ENCODE results near the gene GLRX5.
A peak's percentile ranks its signal among the peaks of the same experiment; 100 is the strongest.

Gene GLRX5

DNA sequence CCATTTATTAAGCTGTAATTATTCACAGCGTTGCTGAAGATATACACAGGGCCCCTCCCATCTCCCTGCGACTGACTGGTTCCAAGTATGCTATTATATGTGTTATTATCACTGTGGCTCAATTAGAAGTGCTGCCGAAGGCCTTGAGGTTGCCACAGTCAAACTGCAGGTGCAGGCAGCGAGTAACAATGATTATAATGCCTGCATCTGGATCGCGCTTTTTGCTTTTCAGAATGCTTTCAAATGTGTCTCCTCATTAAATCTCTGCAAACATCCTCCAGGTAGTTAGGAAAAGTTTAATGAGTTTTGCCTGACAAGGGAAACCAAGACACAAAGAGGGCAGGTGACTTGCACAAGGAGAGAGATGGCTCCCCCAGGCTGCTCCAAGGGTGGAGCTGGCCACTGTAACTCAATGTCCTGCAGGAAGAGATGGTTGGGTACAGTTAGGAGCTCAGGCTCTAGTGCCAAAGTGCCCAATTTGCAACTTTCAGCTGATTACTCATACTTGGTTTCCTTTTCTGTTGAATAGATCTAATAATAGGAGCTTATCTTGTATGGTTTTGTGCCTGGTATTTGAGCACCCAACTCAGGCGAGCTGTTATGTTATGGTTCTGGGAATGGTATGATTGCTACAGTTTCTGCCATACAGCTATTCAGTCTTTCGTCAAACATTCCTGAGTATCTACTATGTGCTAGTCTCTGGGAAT, 16.7 kb upstream of the GLRX5 start:
- no peak for DNase-seq (ENCODE audit: low read depth)

DNA sequence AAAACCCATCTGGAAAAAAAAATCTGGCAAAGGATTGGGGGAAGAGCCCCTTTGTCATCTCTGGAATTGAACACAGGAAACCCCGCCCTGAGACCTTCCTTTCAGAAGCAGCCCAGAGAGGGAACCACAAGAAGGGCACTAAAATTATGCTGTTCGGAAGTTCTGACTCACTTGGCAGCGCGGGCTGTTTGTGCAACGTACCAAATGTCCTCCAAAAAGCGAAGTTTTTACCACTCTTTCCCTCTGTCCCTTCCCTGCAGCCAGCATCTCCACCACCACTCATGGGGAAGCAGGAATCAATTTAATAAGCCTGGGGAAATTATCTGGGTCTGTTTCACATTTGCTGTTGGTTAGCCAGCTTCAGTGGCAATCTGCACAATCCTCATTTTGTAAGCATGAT, 15.2 kb upstream of the GLRX5 start:
- DNase-seq (ENCODE audit: low read depth), result peak; percentile 65

DNA sequence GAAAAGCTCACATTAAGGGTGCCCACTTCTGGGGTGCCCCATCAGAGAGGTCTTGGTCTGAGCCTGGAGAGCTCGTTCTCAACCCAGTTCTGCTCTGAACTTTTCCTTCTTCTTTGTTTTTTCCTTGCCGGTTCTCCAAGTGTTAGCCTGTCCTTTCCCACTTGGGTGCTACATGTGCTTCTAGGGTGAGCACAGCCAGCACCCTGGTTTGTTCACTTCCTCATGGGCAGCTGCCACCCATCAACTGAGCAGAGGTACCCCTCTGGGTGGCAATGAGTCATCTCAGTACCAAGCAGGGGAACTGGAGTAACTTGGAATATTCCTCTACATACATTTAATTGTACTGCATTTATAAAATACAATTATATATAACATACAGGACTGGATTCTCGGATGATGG, 14.5 kb upstream of the GLRX5 start:
- DNase-seq (ENCODE audit: low read depth), result no peak

DNA sequence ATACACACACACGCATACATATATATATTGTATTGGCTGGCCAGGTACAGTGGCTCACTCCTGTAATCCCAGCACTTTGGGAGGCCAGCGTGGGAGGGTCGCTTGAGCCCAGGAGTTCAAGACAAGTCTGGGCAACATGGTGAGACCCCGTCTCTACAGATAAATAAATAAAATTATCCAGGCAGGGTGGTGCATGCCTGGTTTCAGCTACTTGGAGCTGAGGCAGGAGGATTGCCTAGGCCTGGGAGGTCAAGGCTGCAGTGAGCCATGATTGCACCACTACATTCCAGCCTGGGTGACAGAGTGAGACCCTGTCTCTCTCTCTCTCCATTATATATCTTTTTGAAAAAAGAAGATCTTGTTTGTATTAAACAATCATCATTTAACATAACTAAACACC, 13.8 kb upstream of the GLRX5 start:
- no peak for DNase-seq (ENCODE audit: low read depth)

DNA sequence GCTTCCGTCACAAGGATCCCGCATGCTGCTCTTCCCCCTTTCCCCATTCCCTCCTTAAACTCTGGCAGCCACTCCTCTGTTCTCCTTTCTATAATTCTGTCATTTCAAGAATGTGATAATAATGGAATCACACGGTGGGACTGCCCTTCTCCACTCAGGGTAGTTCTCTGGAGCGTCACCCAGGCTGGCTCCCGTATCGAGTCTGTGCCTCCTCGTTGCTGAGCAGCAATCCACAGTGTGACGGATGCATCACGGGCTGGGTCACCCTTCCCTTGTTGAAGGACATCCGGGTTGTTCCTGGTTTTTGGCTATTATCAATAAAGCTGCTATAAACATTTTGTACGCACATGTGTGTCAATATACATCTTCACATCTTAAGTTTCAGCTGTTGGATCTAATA, 12.7 kb upstream of the GLRX5 start:
- no peak for DNase-seq (ENCODE audit: low read depth)

DNA sequence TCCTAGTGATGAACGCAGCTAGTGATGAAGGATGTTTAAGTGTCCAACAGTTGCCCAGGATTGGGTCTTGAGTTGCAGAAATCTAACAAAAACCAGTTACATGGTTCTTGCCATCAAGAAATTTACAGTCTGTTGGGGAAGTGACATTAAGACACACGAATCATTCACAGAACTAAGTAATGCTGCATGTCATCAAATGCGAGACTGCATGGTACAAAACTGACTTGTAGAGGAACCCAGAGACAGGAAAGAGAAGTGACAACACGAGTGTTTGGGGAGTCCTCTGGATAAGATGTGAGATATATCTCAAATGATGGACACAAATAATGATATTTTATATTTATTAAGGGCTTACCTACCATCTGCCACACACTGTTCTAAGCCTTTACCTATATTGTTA, 12.3 kb upstream of the GLRX5 start:
- no peak for DNase-seq (ENCODE audit: low read depth)

DNA sequence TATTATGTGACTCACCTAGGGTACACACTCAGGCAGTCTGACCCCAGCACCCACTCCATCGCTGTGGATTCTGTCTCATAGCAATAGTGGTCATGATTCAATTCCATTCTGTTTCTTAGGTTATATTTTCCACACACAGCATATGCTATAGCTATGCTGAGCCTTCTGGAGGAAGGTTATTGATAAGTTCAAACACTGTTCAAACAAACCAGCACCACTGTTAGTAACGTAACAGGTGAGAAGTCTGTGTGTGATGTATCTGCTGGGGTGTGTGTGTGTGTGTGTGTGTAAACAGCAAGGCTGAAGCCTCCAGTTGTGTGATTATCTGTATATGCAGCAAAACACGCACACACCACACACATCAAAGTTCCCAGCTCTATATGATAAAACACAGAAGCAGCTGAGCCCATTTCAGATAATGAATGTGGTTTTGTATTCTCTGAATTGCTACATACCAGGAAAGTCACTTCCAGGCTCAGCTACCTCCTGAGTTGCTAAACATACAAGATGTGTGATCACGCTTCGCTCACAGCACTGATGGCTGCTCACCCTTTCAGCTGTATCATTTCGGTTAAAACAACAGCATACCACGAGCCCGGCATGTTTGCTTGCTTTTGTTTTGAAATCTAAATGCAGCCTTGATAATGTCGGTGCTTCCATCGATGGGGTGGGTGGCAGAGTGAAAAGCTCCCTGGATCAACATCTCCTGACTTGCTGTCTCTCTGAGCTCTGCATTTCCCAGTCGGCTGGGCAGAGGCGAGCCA, 11.6 kb upstream of the GLRX5 start:
- DNase-seq (ENCODE audit: low read depth), result no peak

DNA sequence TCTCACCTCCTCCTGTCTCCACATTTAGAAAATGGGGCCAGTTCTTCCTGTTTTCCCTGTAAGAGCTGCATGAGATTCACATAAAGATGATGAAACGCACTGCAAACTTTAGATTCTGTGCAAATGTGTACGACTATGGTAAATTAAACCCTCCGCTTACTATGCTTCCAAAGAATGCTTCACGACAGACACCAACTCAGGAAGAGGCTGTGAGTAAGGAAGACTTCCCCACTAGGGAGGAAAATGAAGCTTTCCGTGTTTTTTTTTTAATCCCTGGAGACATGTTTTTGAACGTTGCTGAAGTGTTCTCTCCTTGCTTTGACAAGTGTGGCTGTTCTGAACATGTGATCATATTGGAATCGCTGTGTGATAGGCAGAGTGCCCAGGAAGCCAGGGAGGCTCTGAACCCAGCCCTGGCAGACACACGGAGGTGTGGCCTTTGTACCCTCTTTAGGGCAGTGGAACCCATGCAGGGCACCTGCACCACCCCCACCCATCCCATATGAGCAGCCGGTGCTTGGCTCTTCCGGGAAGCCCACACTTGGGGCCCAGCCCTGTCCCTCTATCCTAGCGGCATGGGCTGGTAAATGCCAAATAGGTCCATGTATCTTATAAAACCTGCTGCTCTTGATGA, 10.9 kb upstream of the GLRX5 start:
- no peak for DNase-seq (ENCODE audit: low read depth)

DNA sequence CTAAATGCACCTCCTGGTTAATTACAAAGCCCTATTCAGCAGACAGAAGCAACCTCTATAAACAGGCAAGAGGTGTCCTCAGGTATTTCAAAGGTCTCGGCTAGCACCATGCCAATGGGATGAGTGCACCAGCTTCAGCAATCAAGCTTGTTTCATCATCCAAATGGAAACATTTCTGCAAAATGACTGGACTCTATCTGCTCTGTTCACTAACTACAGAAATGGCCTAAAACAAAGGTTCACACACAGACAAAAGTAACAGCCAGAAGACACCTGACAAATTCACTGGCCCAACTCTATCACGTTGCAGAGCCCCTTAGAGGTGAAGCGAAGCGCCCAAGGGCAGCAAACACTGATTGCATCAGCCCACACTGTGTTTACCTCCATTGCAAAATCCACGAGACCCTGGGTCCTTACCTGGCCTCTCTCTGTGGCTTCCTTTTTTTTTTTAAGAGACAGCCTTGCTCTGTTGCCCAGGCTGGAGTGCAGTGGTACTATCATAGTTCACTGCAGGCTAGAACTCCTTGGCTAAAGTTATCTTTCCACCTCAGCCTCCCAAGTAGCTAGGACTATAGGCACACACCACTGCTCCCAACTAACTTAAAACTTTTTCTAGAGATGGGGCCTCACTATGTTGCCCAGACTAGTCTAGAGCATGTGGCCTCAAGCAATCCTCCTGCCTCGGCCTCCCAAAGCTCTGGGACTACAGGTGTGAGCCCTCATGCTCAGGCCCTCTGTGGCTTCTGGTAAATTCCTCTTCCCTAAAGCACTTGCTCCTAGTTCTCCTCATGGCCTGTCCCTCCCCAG, 9.9 kb upstream of the GLRX5 start:
- no peak for DNase-seq (ENCODE audit: low read depth)

DNA sequence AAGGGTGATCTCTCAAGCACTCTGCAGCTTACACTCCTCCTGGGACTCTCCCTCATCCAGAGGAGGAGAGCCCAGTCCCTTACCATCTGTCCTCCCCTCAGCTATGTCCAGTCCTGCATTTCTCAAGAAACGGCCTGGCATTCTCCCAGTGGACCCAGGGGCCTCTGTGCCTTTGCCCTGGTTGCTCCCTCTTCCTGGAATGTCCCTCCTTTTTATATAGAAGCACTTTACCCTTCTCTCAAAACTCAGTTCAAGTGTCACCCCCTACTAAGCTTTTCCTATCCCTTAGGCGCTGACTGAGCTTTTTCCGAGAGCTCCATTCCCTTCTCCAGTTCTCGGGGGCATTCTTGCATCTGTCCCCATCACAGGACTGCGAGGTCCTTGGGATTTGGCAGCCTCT, 8.9 kb upstream of the GLRX5 start:
- no peak for DNase-seq (ENCODE audit: low read depth)

DNA sequence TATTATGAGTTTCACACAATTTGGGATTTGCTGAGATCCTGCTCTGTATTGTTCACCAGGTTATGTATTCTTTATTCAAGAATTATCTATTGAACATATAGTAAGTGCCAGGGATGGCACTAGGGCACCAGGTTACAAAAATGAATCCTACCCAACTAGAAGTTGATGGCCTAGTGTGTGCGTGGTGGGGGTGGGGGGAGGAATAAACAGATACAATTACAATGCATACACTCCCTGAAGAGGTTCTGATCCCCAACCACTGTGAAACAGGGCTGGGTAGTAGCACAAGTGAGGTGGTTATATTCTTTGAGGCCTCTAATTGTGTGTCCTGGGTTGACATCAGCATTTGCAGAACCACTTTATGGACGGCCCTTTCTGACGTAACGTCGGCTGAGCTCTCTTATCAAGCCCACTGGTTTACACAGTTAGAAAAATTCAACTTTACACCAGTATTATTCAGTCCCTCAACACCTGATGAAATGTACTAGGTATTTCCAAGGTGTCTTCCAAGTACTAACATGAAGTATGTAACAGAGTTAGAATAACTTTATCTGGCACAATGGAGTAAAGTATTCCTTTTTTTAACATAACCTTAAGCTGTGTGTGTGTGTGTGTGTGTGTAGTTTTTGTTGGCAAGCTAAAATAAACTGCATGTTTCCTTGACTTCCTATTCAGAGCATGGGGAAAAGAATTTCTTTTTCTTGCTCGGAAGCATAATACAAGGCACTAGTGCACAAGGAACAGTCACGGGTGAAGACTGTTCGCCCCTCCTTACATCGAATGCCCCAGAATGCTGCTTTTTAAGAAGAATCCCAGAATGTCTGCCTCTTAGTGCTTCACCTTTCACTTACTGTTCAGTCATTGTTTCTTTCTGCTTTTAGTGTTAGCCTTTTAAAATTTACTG, 8.1 kb upstream of the GLRX5 start:
- DNase-seq (ENCODE audit: low read depth), result no peak

DNA sequence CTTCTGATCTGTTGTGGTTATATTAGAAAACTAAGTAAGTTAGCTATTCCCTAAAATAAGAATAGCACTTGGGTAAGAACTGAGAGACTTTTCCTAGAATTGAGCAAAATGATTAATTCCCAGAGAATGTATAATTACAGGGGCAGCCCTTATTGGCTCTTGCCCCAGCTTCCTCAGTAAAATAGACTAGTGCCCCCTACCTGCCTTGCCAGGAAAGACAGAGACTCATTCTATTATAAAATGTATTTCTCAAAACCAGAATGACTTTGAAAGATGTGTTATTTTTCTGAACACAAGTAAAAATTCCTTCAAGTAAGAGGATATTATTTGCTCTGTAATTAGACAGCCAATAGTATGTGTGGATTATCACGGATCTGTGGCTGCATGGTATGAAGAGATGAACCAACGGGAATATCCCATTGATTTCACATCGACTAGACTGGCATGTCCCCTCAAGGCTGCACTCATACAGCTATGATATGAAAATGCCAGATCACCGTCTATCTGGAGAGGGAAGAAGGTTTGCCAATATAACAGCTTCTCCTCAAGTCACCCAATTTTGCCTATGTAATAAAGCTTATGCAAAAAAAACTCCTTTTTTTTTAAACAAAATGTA, 7.4 kb upstream of the GLRX5 start:
- DNase-seq (ENCODE audit: low read depth), result no peak

DNA sequence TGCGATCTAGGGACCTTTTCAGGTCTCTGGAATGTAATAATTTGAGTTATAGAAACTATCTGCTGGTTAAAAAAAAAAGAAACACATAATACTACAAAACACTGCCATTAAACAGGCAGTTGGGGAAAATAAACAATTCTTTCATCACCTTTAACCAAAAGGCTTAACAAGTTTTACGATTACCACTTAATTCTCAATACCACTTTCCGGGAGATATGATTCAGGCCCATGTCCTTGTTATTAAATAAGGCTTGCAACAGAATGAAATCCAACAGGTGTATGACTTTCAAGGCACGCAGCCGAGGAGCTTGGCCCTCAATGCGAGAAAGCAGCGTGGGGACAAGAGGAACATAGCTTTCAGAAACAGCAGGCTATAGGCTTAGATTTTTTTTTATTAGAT, 5.6 kb upstream of the GLRX5 start:
- no peak for DNase-seq (ENCODE audit: low read depth)

DNA sequence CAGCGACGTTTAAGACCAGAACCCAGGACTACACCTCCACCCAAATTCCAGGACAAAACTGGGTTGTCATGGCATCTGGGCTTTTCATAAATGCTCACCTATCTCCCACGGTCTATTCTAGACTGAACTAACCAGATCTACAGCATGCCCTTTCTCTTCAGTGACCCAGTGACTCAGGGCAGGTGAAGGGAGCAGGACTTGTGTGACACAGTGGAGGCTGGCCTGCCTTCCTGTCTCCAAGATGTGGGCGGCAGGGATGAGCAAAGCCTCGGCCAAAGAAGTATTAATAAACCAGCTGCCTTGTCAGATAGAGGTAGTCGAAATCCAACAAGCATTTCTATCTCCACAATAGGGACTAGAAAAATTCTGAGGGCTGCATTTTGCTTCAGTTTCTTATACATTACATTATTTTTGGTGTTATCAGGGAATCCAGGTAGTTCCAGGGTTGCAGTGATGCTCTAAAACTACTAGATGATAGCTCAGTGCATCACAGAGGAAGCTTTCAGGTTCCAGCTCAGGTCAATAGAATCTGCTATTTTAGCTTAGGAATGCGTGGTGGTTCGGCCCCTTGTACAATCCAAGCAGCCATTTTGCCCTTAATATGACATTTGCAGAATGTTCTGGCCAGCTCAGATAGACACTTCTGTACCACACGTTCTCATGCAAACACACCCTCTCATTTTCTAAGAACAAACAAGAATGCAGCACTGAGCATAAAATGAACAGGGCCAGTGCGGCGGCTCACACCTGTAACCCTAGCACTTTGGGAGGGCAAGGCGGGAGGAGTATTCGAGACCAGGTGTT, 4.2 kb upstream of the GLRX5 start:
- no peak for DNase-seq (ENCODE audit: low read depth)

DNA sequence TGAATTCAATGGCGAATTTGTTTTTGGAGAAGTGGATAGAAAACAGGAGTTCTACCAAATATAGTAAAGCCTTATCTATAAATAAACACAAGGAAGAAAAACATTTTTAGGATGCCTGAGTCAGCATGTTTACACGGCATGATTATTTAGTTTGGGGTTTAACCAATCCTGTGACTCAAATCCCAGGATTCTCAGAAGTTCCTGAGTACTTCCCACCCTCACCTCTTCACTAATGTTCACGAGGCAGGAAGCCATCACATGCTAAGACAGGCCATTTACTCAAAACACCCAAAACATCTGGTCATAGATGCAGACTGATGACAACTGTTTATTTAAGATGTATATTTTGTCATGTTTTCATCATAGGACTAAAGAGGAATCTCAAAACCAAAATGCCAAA, 3.4 kb upstream of the GLRX5 start:
- no peak for DNase-seq (ENCODE audit: low read depth)

DNA sequence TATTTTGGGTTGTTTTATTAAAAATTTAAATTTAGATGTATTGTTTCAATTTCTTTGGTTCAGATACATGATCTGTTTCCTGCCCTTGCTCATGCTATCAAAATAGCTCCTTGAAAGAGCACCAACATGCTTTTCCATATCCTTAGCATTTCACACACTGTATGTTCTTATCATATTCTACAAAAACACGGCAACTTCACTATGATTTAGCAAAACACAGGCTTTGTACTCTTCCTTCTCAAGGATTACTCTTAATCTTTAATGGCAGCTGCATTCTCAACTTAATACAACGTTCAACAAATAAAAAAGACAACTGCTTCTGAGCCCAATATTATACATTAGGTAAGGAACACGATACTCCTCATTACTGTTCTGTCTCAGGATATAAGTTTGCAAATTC, 2.9 kb upstream of the GLRX5 start:
- no peak for DNase-seq (ENCODE audit: low read depth)

DNA sequence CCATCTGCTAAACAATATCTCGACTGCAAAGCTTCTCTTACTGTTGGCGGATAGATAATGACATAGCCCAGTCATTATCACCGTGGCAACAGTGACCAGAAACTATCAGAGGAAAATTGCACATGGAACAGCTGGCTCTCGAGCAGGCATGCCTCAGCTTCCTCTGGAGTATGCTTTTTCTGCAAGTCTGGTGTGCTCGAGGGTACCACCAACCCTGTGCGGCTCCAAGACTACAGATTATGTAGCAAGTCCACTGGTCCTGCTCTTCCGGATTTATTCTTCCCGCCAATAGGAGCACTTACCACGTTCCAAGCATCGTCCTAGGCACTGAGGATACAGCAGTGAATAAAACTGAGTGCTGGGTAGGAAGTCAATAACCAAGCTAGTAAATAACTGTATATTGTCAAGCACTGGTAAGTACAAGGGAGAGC, 1.4 kb upstream of the GLRX5 start:
- DNase-seq (ENCODE audit: low read depth), result no peak

DNA sequence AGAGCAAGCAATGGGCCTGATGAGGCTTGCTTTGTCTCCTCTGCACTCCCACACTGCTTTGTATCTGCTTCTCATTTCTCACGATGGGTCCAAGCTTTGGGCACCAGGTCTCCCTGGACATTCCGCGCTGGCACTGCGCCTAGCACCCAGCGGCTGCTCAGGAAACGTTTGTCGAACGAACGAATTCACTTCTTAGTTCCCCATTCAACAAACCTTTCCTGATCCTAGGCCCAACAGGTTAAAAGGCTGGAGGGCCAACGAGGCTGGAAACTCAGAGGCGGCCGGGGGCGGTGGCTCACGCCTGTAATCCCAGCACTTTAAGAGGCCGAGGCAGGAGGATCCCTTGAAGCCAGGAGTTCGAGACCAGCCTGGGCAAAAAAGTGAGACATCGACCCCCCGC, 1.0 kb upstream of the GLRX5 start:
- DNase-seq (ENCODE audit: low read depth), result no peak

DNA sequence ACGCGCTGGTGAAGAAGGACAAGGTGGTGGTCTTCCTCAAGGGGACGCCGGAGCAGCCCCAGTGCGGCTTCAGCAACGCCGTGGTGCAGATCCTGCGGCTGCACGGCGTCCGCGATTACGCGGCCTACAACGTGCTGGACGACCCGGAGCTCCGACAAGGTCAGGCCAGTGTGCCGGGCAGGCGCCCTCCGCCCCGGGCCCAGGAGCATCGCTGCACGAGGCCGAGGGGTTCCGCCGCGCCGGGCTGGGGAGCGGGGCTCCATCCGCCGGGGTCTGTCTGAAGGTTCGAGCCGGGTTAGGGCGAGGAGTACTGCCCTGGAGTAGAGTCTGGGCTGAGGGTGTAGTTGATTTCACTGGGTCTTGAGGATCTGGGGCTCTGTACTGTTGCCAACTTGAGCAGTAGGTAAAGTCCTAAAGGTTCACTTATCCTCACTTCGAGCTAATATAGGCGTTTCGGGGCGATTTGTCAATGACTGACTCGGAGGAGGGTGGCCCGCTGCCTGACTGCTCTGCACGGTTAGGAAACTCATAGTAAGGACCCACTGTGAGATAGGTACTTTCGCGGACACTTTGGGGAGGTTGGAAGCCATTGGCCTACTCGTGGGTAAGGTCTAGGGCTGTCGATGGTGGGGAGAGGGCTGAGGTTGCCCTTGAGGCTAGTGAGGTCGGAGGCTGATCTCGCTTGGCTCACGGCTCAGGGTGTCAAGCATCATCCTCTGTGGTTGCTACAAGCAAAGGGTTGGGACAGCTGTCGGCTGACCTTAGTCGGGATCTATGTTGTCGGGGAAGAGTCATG, 574 bp downstream of the GLRX5 start:
- no peak for DNase-seq (ENCODE audit: low read depth)

Data from activated T-cell treated with anti-CD3 and anti-CD28 coated beads for 24 hours (primary cell).